GDM1 (cell line): ENCODE measurements around the gene NXF1.
"Not testable (repeated sequence)": the region's sequence is repeated elsewhere in the genome, so short reads cannot be mapped to it uniquely, and the experiment has no call there.

Source experiments
- DNase-seq: peaks from one replicate; lab custom pipeline; 2025; lab: John Stamatoyannopoulos, UW

NXF1 gene

GRCh38 chr11:62805076-62805892 is at the start of gene NXF1:
Gene NXF1 (minus strand): TSS chr11:62805440. CDS start chr11:62805356, 84 bp downstream.
- DNase-seq = peak; percentile 96

DNA sequence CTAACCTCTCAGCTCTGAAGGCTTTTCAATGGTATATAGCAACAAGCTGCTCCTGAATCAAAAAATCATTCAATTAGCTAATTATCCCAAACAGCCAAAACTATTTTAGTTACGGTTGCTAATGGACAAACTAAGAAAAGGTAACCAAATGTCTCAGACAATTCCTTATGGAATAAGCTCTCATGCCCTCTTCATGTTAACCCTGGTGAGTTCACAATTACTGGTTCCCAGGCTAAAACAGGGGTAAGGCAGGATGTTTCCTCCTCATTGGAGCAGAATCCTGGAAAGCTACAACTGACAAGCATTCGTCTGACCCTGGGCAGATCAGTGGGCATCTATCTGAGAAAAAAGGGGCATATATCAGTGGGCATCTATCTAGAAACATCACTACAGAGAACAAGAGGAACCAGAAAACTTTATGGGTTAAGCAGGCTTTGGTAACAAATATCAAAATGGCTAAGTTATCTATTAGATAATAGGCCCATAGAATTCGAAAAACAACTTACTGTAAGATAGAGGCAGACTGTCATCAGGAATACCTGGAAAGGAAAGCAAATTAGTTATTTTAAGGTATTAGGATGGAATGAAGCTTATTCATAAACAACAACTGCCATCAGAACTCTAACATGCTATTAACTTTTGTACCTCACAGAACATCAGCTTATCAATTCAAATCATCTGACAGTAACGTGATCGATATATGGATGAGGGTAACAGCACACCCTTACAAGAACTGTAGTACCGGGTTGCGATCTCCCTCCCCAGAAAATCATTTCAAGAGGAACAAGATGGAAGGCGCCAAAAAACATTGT is 49.0 kb upstream of the NXF1 start:
- DNase-seq = no peak

- DNase-seq = no peak
Observed at GRCh38 chr11:62853279-62853965, 48.2 kb upstream of the NXF1 start.

- DNase-seq = no peak
Observed at GRCh38 chr11:62852523-62853188, 47.4 kb upstream of the NXF1 start.

DNA sequence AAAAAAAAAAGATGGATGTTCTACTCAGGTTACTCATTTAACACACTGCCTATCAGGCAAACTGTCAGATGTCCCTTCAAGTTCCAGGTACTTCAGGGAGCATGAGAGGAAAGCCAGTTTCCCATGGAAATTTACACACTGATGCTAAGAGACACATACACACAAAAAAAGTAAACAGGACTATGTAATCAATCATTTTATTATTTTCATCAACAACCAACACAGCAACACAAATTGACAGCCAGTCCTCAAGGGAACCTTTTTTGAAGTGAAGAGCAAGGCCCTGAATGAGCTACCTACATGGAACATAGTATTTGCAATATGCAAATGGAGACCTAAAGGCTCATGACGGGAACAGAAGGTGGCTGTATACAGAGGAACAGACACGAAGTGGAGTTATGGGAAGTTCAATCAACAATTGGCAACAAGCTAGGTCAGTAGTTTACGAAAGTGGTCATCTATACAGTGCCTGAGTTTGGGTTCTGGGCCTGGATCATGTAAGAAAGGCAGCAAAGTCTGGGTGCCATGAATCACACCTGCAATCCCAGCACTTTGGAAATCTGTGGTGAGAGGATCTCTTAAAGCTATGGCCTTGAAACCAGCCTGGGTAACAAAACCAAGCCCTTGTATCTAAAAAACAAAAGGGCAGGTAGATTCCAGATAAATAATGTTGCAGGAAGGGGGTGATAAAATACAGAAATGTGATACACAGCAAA is 46.7 kb upstream of the NXF1 start:
- no peak for DNase-seq

DNA sequence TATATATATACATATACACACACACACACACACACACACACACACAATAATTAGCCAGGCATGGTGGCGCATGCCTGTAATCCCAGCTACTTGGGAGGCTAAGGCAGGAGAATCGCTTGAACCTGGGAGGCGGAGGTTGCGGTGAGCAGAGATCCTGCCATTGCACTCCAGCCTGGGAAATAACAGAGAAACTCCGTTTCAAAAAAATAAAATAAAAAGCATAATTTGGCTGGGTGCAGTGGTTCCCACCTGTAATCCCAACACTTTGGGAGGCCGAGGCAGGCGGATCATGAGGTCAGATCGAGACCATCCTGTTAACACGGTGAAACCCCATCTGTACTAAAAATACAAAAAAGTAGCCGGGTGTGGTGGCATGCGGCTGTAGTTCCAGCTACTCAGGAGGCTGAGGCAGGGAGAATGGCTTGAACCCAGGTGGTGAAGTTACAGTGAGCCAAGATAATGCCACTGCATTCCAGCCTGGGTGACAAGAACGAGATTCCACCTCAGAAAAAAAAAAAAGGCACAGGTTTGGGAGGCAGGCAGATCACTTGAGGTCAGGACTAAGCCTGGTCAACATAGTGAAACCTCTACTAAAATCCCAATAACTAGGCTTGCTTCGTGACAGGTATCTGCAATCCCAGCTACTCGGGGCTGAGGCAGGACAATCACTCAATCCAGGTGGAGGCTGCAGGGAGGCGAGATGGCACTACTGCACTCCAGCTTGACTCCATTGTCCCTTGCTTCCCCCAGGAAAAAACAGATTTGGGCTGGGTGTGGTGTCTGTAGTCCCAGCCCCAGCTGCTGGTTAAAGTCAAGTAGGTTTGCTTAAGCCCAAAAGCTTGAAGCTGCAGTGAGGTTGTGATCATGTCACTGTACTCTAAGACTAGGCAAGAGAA is 45.9 kb upstream of the NXF1 start:
- DNase-seq = no peak

- no peak for DNase-seq
Observed at GRCh38 chr11:62847767-62848314, 42.6 kb upstream of the NXF1 start.

- DNase-seq = no peak
Observed at GRCh38 chr11:62846177-62846576, 40.9 kb upstream of the NXF1 start.

- no peak for DNase-seq
Observed at GRCh38 chr11:62844154-62844553, 38.9 kb upstream of the NXF1 start.

DNA sequence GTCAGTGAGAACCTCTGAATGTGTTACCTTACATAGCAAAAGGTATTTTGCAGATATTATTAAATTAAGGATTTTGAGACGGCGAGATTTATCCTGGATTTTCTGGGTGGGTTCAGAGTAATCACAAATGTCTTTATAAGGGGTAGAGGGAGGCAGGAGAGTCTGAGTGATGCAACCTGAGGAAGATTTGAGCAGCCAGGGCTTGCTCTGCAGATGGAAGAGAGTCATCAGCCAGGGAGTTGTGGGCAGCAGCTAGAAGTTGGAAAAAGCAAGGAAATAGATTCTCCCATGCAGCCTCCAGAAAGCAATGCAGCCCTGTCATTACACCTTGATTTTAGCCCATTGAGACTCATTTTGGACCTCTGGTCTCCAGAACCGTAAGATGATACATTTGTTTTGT is 38.2 kb upstream of the NXF1 start:
- DNase-seq = no peak

DNA sequence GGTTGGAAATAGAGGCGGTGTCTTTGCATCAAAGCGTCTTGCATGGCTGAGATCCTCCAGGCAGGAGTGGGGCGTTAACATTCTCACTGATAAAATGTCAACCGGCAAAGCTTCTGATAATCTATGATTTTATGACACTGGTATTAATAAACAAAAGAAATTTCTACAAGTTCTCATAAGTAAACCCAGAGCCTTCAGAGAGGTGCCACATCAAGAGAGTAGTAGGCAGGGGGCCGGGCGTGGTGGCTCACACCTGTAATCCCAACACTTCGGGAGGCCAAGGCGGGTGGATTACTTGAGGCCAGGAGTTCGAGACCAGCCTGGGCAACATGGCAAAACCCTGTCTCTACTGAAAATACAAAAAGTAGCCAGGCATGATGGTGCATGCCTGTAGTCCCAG is 37.7 kb upstream of the NXF1 start:
- not testable (repeated sequence) for DNase-seq

- no peak for DNase-seq
Observed at GRCh38 chr11:62842171-62842741, 37.0 kb upstream of the NXF1 start.

DNA sequence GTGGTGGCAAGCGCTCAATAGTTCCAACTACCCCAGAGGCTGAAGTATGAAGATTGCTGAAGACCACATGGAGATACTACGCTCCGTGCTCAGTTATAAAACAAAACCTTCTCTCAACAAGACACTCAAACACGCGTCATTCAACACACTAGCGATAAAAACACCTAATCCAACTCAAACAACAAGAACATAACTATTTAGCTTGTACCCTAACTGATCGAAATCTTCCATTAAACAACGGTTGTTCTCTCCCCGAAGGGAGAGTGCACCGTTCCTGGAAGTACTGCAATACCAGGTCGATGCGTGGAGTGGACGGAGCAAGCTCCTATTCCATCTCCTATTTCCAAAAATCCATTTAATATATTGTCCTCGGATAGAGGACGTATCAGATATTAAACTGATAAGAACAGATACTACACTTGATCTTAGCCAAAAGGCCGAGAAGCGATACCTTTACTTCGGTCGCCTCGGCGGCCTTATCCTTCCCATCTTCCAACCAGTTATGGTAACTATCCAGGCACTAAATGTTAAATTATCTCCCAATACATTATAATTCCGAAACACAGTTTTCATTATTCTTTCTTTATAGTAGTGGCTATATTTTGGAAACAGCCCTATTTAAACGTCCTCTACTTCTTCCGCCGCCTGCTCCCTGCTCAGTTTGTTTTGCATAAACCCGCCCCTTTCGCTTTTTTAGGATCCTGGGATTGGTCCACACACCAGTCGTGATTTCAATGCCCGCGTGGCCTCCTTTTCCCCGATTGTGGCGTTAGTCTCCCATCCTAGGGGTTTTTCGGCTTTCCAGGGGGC is 36.3 kb upstream of the NXF1 start:
- peak; percentile 94 for DNase-seq

DNA sequence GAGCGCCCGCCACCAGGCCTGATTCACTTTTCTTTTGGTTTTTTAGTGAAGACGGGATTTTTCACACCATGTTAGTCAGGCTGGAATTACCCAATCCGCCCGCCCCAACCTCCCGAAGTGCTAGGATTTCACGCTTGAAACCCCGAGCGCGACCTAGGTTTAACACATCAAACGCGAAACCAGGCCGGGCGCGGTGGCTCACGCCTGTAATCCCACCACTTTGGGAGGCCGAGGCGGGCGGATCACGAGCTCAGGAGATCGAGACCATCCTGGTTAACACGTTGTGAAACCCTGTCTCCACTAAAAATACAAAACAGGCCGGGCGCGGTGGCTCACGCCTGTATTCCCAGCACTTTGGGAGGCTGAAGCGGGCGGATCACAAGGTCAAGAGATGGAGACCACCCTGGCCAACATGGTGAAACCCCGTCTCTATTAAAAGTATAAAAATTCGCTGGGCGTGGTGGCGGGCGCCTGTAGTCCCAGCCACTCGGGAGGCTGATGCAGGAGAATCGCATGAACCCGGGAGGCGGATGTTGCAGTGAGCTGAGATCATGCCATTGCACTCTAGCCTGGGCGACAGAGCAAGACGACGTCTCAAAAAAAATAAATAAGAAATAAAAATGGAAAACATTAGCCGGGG is 35.6 kb upstream of the NXF1 start:
- not testable (repeated sequence) for DNase-seq

DNA sequence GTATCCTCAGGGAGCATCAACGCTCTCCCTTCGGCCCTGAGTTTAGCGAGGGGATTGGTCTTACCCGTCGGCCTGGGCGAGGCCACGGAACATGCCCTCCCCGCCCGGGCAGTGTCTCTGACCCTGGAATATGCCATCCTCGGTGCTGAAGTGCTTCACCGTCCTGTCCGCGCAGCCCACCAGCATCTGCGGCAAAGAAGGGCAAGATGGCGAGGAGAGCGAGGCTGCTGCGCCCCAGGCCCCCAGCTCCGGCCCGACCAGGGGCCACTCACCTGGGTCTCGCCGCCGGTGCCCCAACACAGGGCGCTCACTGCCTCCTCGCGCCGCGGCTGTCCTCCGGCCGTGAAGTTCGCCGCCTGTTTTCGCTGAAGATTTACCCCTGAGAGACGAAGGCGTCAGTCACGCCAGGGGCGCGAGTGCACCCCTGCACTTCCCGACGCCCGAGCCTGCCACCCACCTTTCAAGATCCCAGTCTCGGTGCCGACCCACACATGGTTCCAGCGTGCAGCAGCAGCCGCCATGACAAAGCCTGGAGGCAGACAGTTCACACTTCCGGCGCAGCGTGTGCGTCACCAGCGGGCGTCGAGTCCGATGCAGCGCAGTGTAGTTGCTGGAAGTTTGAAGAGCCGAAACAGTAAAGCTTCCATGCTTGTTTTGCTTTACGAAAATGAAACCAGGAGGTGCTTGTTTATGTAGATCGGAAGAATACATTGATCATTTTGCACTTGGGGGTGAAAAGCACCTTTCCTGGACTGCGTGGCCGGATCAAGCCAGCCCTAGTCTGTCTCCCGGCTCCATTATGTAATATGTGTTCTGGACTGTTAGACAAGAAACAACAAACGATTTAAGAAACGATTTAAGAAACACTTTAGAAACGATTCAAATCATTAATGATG is 34.1 kb upstream of the NXF1 start, which contains the start of gene WDR74:
Gene WDR74, minus strand, starts transcription at position 541 of the 896 bp plus-strand sequence. Its CDS starts 20 bp downstream, at position 521.
- peak; percentile 85 for DNase-seq

DNA sequence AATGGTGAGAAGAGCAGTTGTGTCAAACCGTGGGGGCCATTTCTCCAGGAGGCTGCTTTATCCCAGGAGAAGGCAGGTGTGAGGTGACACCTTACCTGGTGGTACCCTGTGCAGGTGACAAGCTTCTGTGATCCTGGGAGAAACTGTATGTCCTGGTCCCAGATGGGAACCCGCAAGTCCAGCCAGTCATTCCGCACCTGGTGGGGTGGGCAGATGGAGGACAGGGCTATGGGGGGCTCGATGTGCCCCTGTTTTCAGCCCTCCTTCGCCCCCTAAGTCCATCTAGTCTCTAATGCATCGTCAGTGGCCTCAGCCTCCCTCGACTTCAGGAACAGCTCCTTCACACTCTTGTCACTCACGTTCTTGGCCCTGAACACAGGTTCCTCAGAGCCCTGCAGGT is 30.1 kb upstream of the NXF1 start:
- no peak for DNase-seq
